Endothelial cell (in vitro differentiated cells): ENCODE measurements around the gene GRIA3. TPM values are rescaled to one million over a fixed set of nuclear protein-coding genes. Genes with fewer than 3 reads are reported as not detected.

ENCODE experiments used
- DNase-seq: peaks from one replicate; pipeline ENCODE4 v3.0.0; 2021; ENCODE audit warnings: low spot score
- H3K27ac Mint-ChIP-seq: one replicate; pipeline ENCODE4 v1.8.0; 2021; ENCODE audit warnings: mixed read lengths, inconsistent platforms; ENCODE audit not compliant: unreplicated experiment
- H3K27me3 Mint-ChIP-seq: one replicate; pipeline ENCODE4 v1.8.0; 2021; ENCODE audit warnings: mild to moderate bottlenecking, moderate library complexity, mixed read lengths, inconsistent platforms; ENCODE audit not compliant: unreplicated experiment
- H3K36me3 Mint-ChIP-seq: one replicate; pipeline ENCODE4 v1.8.0; 2021; ENCODE audit warnings: mild to moderate bottlenecking, low read depth, mixed read lengths, inconsistent platforms; ENCODE audit not compliant: unreplicated experiment
- H3K4me1 Mint-ChIP-seq: one replicate; pipeline ENCODE4 v1.8.0; 2021; ENCODE audit warnings: mild to moderate bottlenecking, mixed read lengths, inconsistent platforms; ENCODE audit not compliant: unreplicated experiment
- H3K4me3 Mint-ChIP-seq: one replicate; pipeline ENCODE4 v1.8.0; 2021; ENCODE audit warnings: mild to moderate bottlenecking, mixed read lengths, inconsistent platforms; ENCODE audit not compliant: unreplicated experiment
- H3K9me3 Mint-ChIP-seq: one replicate; pipeline ENCODE4 v1.8.0; 2021; ENCODE audit warnings: mixed read lengths, inconsistent platforms; ENCODE audit not compliant: unreplicated experiment
- CTCF ChIP-seq: fragments of 200-600 bp; sonication (generic); IDR thresholded peaks from one replicate; pipeline ENCODE4 v1.5.0; 2021; ENCODE audit warnings: antibody characterized with exemption; ENCODE audit not compliant: unreplicated experiment
- total RNA-seq: library from RNA; stranded (reverse); fragmentation: NEBNext Ultra II Directional; extraction: Animal tissue kit (Norgen Biotek cat#: 25700); gene quantifications from one replicate; pipeline ENCODE4 v1.2.1, GENCODE V29; 2021; ENCODE audit not compliant: unreplicated experiment

The GRIA3 gene
- total RNA-seq, 1 donor from 2014 or later: 0.51 TPM

- H3K4me1 Mint-ChIP-seq: no peaks in the 10 kb centered on the region
- no peak overlapping the region for H3K4me3 Mint-ChIP-seq
- no peaks in the 10 kb centered on the region for H3K27me3 Mint-ChIP-seq
- no peak overlapping the region for H3K27ac Mint-ChIP-seq
- TF ChIP-seq CTCF: no peak
- no peaks in the 10 kb centered on the region for H3K36me3 Mint-ChIP-seq
- DNase-seq: no peak
- no peaks in the 10 kb centered on the region for H3K9me3 Mint-ChIP-seq
These were observed 138.5 kb downstream of the GRIA3 start for GRCh38 chrX:123322536-123322935.

- no peak overlapping the region for H3K4me3 Mint-ChIP-seq
- H3K27me3 Mint-ChIP-seq: no peaks in the 10 kb centered on the region
- TF ChIP-seq CTCF: no peak
- no peak for DNase-seq
- H3K4me1 Mint-ChIP-seq: no peaks in the 10 kb centered on the region
- H3K27ac Mint-ChIP-seq: no peak overlapping the region
- H3K36me3 Mint-ChIP-seq: no peaks in the 10 kb centered on the region
- H3K9me3 Mint-ChIP-seq: no peaks in the 10 kb centered on the region
These were observed 140.5 kb downstream of the GRIA3 start for GRCh38 chrX:123324625-123325024.

GRCh38 chrX:123330229-123330942 lies 146.3 kb downstream of the GRIA3 start:
- H3K36me3 Mint-ChIP-seq: no peaks in the 10 kb centered on the region
- no peaks in the 10 kb centered on the region for H3K4me1 Mint-ChIP-seq
- H3K4me3 Mint-ChIP-seq: no peak overlapping the region
- H3K27ac Mint-ChIP-seq: no peak overlapping the region
- no peak for TF ChIP-seq CTCF
- H3K27me3 Mint-ChIP-seq: no peaks in the 10 kb centered on the region
- no peaks in the 10 kb centered on the region for H3K9me3 Mint-ChIP-seq
- no peak for DNase-seq

- H3K36me3 Mint-ChIP-seq: no peaks in the 10 kb centered on the region
- no peaks in the 10 kb centered on the region for H3K27me3 Mint-ChIP-seq
- H3K4me1 Mint-ChIP-seq: no peaks in the 10 kb centered on the region
- no peak for TF ChIP-seq CTCF
- no peak for DNase-seq
- H3K27ac Mint-ChIP-seq: no peak overlapping the region
- no peak overlapping the region for H3K4me3 Mint-ChIP-seq
- H3K9me3 Mint-ChIP-seq: no peaks in the 10 kb centered on the region
These were observed 147.3 kb downstream of the GRIA3 start for GRCh38 chrX:123331349-123331748.

- DNase-seq: no peak
- no peaks in the 10 kb centered on the region for H3K36me3 Mint-ChIP-seq
- no peak for TF ChIP-seq CTCF
These were observed 147.8 kb downstream of the GRIA3 start for GRCh38 chrX:123331859-123332258.

More at GRCh38 chrX:123331859-123332258, 147.8 kb downstream of the GRIA3 start:
- Mint-ChIP-seq H3K9me3 (no peaks in the 10 kb centered on the region), H3K4me3 (no peak overlapping the region), H3K4me1 (no peaks in the 10 kb centered on the region), H3K27ac (no peak overlapping the region), H3K27me3 (no peaks in the 10 kb centered on the region)
